ENCODE measurements around the gene GRIN2A.

The GRIN2A gene

DNA sequence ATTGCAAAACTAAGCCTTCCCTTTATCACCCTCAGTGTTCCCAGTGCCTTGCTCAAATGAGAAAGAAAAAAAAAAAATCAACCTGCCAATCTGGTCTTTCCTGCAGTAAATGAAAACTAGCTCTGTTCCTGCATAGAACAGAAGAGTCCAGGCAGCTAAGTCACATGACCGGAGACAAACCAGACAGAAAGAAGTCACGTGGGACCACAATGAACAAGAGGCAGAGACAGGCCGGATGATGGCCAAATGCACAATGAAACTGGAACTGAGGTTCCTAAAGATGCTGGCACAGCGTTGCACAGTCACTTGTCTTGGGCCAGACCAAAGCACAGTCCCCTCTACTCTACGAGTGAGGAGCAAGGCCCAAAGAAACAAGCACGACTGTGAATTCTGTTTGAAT, 172.5 kb downstream of the GRIN2A start:
- Mint-ChIP-seq H3K4me1 (ENCODE audit: low read depth) (no peaks in the 10 kb centered on the region), H3K9me3 (peaks cover 5% of the 10 kb centered on the region)
- intact Hi-C loops (cut with micrococcal nuclease): no loop called here

DNA sequence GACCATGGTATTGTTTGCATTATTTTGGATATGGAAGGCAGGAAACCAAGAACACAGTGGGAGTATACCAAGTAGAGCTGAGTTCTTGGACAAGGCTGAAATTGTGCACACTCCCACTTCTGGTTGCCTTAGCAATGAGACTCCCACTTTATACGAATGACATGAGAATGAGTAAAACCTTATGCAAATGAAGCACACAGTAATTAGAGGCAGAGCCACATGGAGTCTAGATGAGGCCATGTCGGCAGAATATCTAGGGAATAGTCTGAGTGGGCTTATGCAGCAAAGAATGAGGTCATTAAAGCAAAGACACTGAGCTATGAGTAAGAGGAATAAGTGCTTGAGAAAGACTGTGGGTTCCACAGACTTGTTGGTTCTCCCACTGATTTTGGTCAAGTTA, 178.7 kb downstream of the GRIN2A start:
- no peaks in the 10 kb centered on the region for H3K4me1 Mint-ChIP-seq (ENCODE audit: low read depth)

More for the DNA sequence above, 172.5 kb downstream of the GRIN2A start:
- H3K36me3 Mint-ChIP-seq (ENCODE audit: low read depth): no peaks in the 10 kb centered on the region
- H3K27ac Mint-ChIP-seq: no peak overlapping the region
- no peak overlapping the region for H3K4me3 Mint-ChIP-seq
- no peaks in the 10 kb centered on the region for H3K27me3 Mint-ChIP-seq

DNA sequence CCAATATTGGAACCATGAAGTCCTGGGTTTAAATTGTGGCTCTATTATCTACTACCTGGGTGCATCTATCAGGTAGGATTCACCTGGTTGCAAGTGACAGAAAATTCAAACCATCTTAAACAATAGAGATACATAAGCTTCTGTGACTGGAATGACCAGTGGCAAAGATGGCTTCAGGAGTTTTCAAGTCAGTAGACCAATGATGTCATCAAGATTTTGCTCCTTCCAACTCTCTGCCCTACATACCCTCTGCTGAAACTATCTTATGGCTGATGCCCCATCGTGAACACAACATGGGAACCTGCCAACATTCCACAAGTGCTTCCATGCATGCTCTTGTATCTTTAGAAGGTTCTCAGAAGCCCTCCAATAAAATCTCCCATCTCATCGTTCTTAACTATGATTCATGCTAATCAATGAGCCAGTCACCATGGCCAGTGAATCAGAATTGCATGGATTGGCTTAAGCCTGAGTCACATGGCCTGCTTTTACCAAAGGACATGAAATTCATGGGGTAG, 180.9 kb downstream of the GRIN2A start:
- no peaks in the 10 kb centered on the region for H3K36me3 Mint-ChIP-seq (ENCODE audit: low read depth)
- H3K27ac Mint-ChIP-seq: no peak overlapping the region
- intact Hi-C loops (cut with micrococcal nuclease): no loop called here
- no peak overlapping the region for H3K4me3 Mint-ChIP-seq
- no peaks in the 10 kb centered on the region for H3K4me1 Mint-ChIP-seq (ENCODE audit: low read depth)
- H3K9me3 Mint-ChIP-seq: peaks cover 6% of the 10 kb centered on the region
- no peaks in the 10 kb centered on the region for H3K27me3 Mint-ChIP-seq

More for the DNA sequence above, 178.7 kb downstream of the GRIN2A start:
- intact Hi-C loops (cut with micrococcal nuclease): no loop called here
- Mint-ChIP-seq H3K36me3 (ENCODE audit: low read depth) (no peaks in the 10 kb centered on the region), H3K4me3 (no peak overlapping the region), H3K27me3 (no peaks in the 10 kb centered on the region), H3K9me3 (peaks cover 8% of the 10 kb centered on the region), H3K27ac (no peak overlapping the region)

DNA sequence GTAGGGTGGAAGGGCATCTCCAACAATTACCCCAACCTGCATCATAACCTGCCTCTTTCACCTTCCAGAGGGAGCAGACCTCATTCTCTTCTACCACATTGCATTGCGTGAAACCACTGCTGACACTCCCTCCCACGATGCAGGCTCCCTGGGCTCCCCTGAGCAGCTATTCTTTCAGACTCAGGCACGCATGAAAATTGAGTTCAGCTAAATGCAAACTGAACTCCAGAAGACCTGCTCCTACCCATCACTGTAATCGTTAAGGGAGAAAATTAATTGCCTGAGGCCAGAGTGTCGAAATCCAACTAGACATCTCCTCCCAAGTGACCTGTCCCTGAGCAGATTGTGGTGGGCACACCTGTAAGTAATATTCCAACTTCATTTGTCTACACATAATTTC, 186.0 kb downstream of the GRIN2A start:
- H3K27ac Mint-ChIP-seq: no peak overlapping the region
- intact Hi-C loops (cut with micrococcal nuclease): no loop called here
- no peaks in the 10 kb centered on the region for H3K27me3 Mint-ChIP-seq
- no peaks in the 10 kb centered on the region for H3K4me1 Mint-ChIP-seq (ENCODE audit: low read depth)
- H3K4me3 Mint-ChIP-seq: no peak overlapping the region
- H3K9me3 Mint-ChIP-seq: peaks cover 11% of the 10 kb centered on the region
- no peaks in the 10 kb centered on the region for H3K36me3 Mint-ChIP-seq (ENCODE audit: low read depth)

DNA sequence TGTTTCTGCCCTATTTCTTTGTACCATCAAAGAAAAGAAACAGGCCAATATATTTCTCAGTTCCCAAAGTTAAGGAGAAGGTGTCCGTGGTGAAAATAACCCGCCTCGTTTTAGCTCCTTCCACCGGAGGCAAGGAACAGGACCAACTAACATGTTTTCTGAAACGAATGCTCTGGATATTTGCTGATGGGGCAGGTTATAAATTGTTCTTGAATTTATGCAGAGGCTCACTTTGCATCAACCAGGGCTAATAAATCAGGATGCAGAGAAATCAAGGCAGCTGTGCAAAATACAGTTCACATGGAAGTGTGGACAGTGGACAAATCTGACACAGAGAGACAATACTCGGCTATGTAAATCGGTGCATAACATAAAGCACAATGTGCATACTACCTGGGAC, 189.8 kb downstream of the GRIN2A start:
- Mint-ChIP-seq H3K36me3 (ENCODE audit: low read depth) (no peaks in the 10 kb centered on the region), H3K4me3 (no peak overlapping the region), H3K27me3 (no peaks in the 10 kb centered on the region), H3K27ac (no peak overlapping the region), H3K9me3 (peaks cover 7% of the 10 kb centered on the region), H3K4me1 (ENCODE audit: low read depth) (no peaks in the 10 kb centered on the region)
- intact Hi-C loops (cut with micrococcal nuclease): no loop called here

DNA sequence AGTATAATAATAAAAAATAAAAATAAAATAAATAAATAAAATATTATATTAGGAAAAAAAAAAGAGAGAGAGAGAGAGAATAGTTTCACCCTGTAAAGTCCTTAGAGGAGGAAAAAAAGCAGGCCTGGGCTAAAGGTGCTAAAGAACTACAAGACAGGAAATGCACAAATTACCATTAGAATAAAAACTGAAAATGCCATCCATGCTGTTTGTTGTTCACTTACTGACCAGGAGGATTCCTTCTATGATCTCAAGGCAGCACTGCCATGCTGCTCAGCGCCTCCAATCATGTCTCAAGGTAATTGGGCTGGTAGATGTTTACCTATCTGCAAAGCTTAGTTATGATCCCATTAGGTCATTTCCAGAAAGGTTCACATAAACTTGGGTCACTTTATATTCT, 201.2 kb downstream of the GRIN2A start:
- Mint-ChIP-seq H3K27me3 (no peaks in the 10 kb centered on the region), H3K36me3 (ENCODE audit: low read depth) (no peaks in the 10 kb centered on the region), H3K4me1 (ENCODE audit: low read depth) (no peaks in the 10 kb centered on the region), H3K27ac (no peak overlapping the region), H3K9me3 (peaks cover 17% of the 10 kb centered on the region), H3K4me3 (no peak overlapping the region)
- intact Hi-C loops (cut with micrococcal nuclease): no loop called here

DNA sequence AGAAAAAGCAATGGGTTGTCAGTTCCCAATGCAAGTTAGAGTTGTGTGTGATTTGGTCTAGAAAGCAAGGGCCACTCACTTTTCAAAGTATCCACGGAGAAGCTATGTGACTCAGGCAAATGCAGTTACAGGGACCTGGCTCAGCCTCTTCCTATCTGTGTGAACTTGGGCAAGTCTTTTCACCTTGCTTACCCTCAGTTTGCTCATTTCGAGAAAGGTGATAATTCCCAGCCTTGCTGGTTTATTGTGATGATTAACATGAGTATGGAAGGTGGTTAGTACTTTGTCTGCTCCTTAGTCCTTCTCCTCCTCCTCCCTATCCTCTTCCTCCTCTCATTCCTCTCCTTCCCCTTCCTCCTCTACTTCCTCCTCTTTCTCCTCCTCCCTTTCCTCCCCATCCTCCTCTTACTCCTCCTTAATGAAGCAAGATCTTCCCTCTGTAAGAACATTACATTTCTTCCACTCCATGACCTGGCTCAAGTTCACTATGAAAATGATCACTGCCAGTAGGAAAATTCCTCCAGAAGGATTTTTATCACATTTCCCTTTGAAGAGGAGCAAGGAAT, 204.0 kb downstream of the GRIN2A start:
- Mint-ChIP-seq H3K27me3 (no peaks in the 10 kb centered on the region), H3K36me3 (ENCODE audit: low read depth) (no peaks in the 10 kb centered on the region), H3K4me3 (no peak overlapping the region), H3K9me3 (no peaks in the 10 kb centered on the region), H3K27ac (no peak overlapping the region), H3K4me1 (ENCODE audit: low read depth) (no peaks in the 10 kb centered on the region)
- intact Hi-C loops (cut with micrococcal nuclease): no loop called here

DNA sequence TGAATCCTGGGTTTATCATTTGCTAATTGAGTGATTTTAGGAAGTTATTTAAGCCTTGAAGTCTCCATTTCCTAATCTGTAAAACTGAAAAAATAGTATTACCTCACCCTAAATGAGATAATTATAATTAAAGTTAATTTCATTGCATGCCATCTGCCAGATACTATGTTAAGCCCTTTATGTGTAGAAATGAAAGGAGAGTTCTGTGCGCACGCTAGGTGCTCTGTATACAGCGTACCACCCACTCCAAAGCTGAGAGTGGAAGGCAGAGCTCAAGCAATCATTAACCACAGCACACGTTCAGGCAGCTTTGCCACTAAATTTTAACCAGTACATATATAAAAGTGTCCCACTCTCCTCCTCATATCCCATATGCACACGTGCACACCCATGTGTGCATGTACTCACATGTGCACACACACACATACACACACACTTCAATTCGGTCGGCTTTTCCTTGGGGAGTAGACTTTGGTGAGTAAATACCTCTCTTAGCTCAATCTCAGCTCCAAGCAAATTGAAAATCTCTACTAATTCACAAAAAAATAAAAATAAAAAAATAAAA, 204.8 kb downstream of the GRIN2A start:
- intact Hi-C loops (cut with micrococcal nuclease): no loop called here

DNA sequence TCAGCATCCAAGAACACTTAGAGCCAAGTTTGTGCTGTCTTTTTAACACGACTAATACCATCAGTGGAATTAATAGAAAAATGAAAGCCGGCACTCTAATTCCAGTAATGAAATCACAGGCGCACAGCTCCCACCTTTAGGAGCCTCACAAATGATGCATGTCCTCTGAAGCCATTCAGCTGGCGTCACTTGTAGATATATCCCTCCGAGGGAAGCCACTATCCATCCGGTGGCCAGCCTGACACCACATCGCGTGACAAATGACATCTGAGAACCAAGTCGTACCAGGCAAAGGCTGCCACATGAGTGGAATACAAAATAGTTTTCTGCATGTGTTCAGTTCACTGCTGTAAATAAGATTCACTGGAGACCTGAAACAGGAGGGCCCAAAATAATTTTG, 205.6 kb downstream of the GRIN2A start:
- no peaks in the 10 kb centered on the region for H3K27me3 Mint-ChIP-seq
- intact Hi-C loops (cut with micrococcal nuclease): no loop called here
- H3K9me3 Mint-ChIP-seq: no peaks in the 10 kb centered on the region
- no peaks in the 10 kb centered on the region for H3K4me1 Mint-ChIP-seq (ENCODE audit: low read depth)
- H3K27ac Mint-ChIP-seq: no peak overlapping the region
- no peak overlapping the region for H3K4me3 Mint-ChIP-seq
- no peaks in the 10 kb centered on the region for H3K36me3 Mint-ChIP-seq (ENCODE audit: low read depth)

More for the DNA sequence above, 204.8 kb downstream of the GRIN2A start:
- Mint-ChIP-seq H3K27ac (no peak overlapping the region), H3K4me3 (no peak overlapping the region), H3K36me3 (ENCODE audit: low read depth) (no peaks in the 10 kb centered on the region), H3K27me3 (no peaks in the 10 kb centered on the region), H3K9me3 (no peaks in the 10 kb centered on the region), H3K4me1 (ENCODE audit: low read depth) (no peaks in the 10 kb centered on the region)

DNA sequence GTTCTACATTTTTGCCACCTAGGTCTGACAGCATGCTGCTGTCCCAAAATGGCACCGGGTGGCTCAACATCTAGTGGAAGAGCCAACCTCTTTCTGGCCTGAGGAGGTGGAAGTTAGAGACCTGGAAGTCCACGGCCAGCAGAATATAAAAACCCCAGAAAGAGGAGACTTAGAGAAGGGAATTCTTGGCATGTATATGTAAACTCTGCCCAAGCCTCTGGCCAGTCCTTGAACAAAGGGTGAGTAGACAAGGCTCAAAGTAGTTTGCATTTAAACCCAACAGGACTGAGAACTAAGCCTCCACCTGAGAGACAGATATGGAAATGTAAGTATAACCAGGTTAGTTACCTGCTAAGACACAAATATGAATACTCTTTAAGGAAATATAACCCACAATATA, 210.3 kb downstream of the GRIN2A start:
- Mint-ChIP-seq H3K27me3 (no peaks in the 10 kb centered on the region), H3K36me3 (ENCODE audit: low read depth) (no peaks in the 10 kb centered on the region), H3K4me3 (no peak overlapping the region), H3K4me1 (ENCODE audit: low read depth) (no peaks in the 10 kb centered on the region), H3K27ac (no peak overlapping the region), H3K9me3 (no peaks in the 10 kb centered on the region)
- intact Hi-C loops (cut with micrococcal nuclease): no loop called here

DNA sequence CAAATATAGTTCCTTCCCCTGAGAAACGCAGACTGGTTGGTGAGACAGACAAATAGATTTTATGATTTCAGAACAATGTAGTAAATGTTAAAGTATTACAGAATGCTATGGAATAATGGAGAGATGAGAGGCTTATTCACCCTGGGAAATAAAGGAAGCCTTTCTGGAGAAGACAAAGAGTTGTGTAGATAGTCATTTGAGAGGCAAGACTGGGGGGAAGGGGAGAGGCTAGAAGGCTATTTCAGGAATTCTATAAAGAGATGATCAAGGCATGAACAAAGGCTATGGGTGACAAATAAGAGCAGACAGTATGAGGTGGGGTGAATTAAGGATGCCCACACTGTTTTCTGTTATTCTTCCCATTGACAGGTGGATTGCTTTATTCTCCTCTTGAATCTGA, 211.4 kb downstream of the GRIN2A start:
- Mint-ChIP-seq H3K36me3 (ENCODE audit: low read depth) (no peaks in the 10 kb centered on the region), H3K4me3 (no peak overlapping the region), H3K9me3 (no peaks in the 10 kb centered on the region), H3K27ac (no peak overlapping the region), H3K27me3 (no peaks in the 10 kb centered on the region), H3K4me1 (ENCODE audit: low read depth) (no peaks in the 10 kb centered on the region)
- intact Hi-C loops (cut with micrococcal nuclease): no loop called here

DNA sequence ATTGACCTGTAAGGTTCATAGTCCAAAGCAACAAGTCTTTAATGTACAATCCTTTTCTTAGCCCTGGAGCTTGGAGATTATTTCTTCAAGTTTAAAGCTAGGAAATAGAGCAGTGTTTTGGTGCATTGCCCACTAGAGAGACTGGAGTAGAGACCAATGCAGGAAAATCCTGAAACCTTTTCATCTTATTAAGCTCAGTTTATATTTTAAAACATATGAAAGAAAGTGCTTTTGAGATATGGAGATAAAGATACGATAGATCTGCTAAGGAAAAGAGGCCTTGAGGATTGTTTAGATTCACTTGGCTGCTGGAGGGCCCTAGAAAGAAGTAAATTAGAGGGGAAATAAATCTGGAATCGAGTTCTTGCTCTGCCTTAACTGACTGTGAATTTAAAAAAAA, 212.0 kb downstream of the GRIN2A start:
- intact Hi-C loops (cut with micrococcal nuclease): no loop called here
- Mint-ChIP-seq H3K27ac (no peak overlapping the region), H3K36me3 (ENCODE audit: low read depth) (no peaks in the 10 kb centered on the region), H3K4me1 (ENCODE audit: low read depth) (no peaks in the 10 kb centered on the region), H3K4me3 (no peak overlapping the region), H3K27me3 (no peaks in the 10 kb centered on the region), H3K9me3 (no peaks in the 10 kb centered on the region)

DNA sequence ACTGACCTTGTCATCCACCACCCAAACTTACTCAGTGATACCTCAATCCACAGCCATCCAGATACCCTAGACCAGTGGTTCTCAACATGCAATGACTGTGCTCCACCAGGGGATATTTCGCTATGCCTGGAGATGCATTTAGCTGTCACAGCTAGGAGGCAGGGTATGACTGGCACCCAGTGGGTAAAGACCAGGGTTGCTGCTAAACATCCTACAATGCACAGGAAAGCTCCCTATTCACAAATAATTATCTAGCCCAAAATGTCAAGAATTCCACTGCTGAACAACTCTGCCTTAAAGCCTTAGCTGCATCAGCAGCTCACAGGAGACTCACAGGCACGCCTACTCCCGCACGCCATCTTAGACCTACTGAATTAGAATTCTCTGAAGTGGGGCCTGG, 212.6 kb downstream of the GRIN2A start:
- Mint-ChIP-seq H3K4me3 (no peak overlapping the region), H3K4me1 (ENCODE audit: low read depth) (no peaks in the 10 kb centered on the region), H3K27me3 (no peaks in the 10 kb centered on the region), H3K27ac (no peak overlapping the region), H3K36me3 (ENCODE audit: low read depth) (no peaks in the 10 kb centered on the region), H3K9me3 (no peaks in the 10 kb centered on the region)
- intact Hi-C loops (cut with micrococcal nuclease): no loop called here

DNA sequence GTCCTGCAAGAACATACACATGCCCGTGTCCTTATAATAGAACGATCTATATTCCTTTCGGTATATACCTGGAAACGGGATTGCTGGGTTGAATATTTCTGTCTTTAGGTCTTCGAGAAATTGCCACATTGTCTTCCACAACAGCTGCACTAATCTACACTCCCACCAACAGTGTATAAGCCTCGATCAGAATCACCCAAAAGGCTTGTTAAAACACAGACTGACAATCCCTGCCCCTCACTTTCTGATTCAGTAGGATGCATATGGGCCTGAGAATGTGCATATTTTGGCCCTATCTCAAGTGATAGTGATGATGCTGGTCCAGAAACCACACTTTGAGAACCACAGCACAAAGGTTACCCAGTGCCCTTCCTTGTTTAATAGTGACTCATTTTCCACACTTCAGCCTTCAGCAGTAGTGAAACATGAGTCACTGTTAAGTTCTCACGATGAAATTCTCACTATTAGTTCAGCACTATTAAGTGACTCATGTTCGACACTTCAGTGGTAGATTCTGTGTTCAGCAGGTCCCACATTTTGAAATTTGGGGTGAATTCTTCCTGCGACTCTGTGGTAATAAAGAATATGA, 215.6 kb downstream of the GRIN2A start:
- H3K27ac Mint-ChIP-seq: no peak overlapping the region
- no peaks in the 10 kb centered on the region for H3K9me3 Mint-ChIP-seq
- H3K36me3 Mint-ChIP-seq (ENCODE audit: low read depth): no peaks in the 10 kb centered on the region
- H3K4me3 Mint-ChIP-seq: no peak overlapping the region
- H3K4me1 Mint-ChIP-seq (ENCODE audit: low read depth): no peaks in the 10 kb centered on the region
- H3K27me3 Mint-ChIP-seq: no peaks in the 10 kb centered on the region
- intact Hi-C loops (cut with micrococcal nuclease): no loop called here

DNA sequence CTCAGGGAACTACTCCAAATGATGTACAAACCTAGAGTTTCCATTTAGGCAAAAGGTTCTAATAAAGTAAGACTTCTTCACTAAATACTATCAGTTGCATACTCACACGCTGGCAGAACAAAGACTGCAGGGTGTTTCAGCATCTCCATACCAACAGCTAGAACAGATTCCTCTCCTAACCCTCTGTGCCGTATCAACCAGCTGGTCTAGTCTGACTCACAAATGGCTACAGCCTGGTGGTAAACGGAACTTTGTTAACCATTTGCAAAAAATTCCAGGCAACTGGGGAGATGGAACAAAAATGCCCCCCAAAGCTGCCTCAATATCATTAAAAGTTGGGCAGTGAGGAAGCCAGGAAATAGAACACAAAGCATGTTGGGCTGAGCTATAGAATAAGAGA, 217.1 kb downstream of the GRIN2A start:
- H3K36me3 Mint-ChIP-seq (ENCODE audit: low read depth): no peaks in the 10 kb centered on the region
- H3K4me1 Mint-ChIP-seq (ENCODE audit: low read depth): no peaks in the 10 kb centered on the region
- no peak overlapping the region for H3K4me3 Mint-ChIP-seq
- no peaks in the 10 kb centered on the region for H3K9me3 Mint-ChIP-seq
- no peak overlapping the region for H3K27ac Mint-ChIP-seq
- no peaks in the 10 kb centered on the region for H3K27me3 Mint-ChIP-seq
- intact Hi-C loops (cut with micrococcal nuclease): no loop called here

All from dendritic cell treated with granulocyte-macrophage colony-stimulating factor and Interleukin-4, amounts not matched to agents 40 ng/mL and 50 ng/mL, for 4 days (primary cell).